Nucleus accumbens (tissue), 56 donors: ENCODE data around the gene C9orf72.
"Not testable (repeated sequence)": the region's sequence is repeated elsewhere in the genome, so short reads cannot be mapped to it uniquely, and the experiment has no call there.

Experiments
- DNase-seq, 56 donors: peaks; one replicate each; lab custom pipeline; 2025; lab: John Stamatoyannopoulos, UW

C9orf72 gene

DNA sequence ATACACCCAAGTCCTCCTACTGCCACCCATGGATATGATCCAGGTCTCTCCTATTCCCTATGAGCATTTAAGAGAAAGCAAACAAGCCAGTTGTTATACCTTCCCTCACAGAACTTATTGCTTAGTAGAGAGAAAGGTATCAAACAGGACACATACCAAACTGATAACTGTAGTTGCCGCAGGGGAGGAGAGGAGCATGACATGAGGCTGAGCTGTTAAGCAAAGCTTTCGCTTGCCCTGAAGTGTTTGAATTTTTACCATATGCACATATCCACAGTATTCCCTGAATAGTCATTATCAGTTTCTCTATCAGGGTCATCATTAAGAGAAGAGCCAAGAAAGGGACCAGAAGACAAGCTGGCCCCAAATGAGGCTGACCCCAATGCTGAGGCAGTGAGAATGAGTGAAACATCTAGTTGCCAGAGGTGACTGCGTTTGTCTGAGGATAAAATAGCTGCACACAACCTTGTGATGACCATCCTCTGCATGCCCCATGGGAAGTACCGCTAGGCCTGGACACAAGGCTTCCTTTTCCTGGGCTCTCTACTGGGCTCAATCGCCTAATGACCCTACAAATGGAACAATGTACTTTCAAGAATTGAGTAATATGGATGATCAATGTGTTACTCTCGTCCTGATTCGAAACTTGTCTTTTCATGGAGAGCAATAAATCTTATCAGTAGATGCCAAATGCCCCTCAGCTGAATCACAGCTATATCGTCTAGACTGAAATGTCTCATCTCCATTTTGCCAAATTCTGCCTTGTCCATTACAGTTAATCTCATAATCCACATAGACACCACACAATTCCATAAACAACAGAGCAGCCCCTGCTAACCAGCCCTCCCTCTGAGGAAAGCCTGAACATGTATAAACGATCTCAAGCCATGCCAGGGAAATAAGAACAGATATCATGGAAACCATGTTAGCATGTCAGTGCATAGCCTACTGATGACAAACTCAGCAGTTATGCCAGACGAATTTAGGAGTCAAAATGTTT is 53.5 kb downstream of the C9orf72 start:
- no peak for DNase-seq

DNA sequence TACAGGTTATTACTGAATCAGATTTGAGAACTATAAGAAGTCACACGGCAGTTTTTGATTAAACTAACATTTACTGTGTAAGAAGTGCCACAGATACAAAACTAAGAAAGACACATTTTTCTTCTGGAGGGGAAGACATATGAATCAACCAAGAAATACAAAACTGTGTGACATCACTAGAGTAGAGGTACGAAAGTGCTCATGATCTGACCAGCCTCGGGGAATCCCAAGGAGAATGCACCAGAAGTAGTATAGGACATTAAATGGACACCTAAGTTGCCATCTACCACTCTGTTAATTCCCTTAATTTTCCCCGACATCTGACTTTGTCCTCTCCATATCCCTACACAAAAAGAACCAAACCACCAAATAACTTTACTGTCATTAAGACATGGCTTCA is 54.5 kb downstream of the C9orf72 start:
- no peak for DNase-seq

DNA sequence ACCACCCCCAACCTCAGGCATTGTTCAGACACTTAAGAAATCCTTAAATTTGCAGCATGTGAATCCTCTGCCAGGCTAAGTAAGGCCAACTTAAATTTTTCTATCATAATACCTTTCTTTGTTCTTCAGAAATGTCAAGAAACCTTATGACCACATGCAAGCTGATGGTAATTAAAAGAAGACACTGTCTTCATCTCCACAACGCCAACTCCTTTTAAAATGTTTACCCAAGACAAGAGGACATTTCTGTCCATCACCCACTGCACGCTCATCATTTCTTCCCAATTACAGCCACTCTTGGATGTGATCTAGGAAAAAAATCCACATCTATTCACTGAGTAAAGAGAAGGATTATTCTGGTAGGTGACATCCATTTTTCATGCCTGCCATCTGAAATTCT is 55.3 kb downstream of the C9orf72 start:
- DNase-seq, result no peak

DNA sequence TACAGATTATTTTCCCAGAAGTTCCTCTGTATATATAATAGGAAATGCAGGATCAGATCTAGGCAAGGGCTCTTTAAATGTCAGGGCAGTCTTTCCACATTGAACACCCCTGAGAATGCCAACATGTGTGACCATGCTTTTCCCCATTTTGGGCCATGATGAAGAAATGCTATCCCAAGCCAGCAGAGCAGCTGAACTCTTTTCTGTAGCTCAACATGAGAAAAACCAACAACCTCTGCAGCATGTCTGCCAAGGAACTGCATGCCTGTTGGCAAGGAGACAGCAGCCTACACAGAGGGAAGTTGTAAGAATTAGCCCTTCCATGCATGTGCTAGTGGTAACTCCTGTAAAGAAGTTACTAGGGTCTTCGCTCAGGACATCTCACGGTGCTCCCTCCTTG is 58.7 kb downstream of the C9orf72 start:
- DNase-seq, result no peak

DNA sequence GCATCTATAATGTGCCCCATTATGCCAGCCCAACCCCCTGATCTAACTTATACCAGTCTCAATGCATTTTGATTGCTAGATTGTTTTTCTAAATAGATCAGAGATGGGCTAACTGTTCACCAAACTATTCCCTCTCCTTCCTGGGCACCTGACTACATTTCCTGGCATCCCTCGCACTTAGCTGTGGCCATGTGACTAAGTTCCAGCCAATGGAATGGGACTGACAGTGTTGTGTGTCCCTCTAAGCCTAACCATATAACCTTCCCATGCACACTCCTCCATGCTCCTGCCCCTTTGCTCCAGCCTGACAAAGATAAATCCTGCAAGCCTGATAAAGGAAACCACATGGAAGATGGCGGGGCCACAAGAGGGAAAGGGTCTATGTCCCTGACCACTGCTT is 61.5 kb downstream of the C9orf72 start:
- no peak for DNase-seq

DNA sequence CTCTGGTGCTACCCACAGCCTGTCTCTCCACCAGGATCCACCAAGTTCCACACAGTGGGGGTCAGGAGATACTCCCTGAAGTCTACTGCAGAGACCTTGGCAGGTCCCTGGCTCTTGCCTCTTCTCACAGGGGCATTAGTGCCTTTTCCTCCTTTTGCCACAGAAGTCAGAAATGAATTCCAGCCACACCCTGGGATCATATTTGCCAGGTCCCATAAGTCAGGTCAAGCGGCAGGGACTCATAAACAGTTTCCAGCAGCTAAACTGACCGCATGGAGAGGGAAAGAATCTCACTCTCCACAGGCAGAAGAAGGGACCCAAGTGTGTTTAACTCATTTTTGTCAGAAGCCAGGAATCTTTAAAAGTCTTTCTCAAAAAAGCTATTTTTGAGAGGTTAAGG is 62.5 kb downstream of the C9orf72 start:
- no peak for DNase-seq

DNA sequence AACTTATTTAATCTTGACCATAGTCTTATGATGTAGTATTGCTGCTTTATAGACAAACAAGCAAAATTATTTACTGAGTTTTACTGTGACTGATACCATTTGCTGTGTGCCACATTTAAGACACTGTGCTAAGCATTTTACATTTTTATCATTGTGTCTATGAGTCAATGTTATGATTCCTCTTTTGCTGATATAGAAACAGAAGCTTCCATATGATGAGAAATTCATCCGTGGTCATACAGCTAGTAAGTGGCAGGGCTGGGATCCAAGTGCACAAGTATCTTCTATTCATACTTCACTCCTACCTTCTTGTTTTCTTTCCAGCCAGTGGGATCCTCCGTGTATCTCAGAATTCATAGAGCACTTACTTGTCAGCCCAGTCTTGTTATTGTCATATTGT is 66.3 kb downstream of the C9orf72 start:
- DNase-seq, result no peak

DNA sequence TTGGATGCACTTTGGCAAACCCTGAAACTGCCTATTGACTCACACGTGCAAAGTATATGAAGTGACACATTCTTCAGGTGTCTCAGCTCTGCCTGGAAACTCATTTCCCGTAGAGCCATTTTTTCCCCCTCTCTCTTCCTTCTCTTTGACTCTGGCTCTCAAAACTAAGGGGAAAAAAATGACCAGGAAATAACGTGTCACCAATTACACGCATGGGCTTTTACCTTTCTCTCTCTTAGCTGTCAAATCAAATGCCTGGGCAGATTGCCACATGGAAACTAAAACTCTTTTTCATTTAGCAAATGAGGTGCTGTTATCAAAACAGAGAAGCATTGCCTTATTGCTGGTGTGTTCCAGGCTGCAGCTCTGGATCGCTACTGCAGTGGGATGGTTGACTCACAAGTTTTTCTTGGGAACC is 67.5 kb downstream of the C9orf72 start:
- DNase-seq, result no peak

DNA sequence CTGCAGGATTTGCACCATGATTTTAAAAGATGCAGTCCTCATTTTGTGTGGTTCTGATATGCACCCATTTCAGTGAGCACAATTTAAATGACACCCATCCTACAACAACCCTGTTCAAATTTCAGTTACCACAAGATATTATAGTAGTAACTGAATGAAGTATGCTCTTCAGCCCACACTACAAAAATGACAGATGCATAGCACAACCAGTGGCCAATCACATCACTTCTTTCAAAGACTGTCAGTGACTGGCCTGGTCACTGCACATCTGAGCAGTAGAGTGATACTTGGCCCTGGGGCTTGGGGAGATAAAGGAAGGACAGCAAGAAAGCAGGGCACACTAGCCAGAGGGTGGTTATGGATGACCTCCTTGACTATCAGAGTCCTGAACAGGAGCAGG is 69.0 kb downstream of the C9orf72 start:
- DNase-seq, result no peak

DNA sequence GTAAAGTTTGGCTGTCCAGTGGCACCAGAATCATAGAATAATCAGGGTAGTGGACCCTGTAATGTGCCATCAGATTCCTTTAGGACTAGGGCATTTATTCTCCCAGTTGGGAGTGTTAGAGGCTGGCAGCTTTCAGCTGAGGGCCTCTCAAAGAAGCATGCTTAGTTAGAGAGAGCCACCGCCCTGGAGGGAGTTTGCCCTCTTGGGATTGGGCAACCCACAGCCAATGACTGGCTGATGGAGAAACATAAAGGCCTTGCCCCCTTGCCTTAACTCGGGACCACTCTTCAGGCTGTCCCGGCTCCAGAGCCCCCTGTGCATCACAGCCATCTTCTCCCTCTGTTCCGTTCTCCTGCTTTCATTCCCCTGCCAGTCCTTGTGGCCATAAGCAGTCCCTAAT is 69.7 kb downstream of the C9orf72 start:
- no peak for DNase-seq

DNA sequence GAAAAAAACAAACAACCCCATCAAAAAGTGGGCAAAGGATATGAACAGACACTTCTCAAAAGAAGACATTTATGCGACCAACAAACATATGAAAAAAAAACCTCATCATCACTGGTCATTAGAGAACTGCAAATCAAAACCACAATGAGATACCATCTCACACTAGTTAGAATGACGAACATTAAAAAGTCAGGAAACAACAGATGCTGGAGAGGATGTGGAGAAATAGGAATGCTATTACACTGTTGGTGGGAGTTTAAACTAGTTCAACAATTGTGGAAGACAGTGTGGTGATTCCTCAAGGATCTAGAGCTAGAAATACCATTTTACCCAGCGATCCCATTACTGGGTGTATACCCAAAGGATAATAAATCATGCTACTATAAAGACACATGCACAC is 72.4 kb downstream of the C9orf72 start:
- DNase-seq, result not testable (repeated sequence)

DNA sequence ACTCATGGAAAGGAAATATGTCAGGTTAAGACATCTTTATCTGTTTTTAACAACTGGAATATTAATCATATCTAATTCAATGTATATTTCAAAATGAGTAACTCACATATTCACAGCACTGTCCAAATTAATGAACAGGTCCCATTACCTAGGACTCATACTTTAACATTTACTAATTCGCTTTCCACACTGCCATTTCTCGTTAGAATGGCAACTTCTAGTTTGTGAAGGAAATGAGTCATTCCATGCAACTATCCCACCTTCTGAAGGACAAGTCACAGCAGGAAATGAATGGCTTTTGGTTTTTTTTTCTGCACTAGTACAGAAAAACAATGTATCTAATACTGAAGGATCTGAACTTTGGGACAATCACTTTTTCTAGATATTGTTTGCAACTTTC is 73.8 kb downstream of the C9orf72 start:
- no peak for DNase-seq

DNA sequence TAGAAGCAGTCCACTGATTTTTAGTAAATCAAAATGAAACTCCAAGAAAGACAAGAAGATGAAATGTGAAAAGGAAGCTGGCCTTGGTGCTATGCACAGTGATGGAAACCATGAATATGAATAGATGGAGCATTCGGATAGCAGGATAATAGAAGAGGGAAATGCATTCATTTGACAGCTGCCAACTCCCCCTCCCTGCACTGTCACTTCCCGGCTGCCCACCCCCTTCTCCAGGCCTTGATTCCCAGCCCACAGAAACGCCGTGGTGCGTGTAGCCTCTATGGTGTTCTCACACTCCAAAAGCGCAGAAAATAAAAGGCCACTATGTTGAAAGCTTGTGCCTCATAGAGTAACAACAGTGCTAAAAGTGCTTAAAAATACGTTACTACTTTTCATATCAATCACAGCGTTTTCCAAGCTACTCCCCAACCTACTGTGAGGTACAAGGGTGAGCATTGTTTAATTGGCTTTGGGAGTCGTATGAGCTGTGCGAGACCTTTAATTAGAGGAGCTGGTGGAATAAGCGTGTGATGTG is 75.3 kb downstream of the C9orf72 start:
- DNase-seq, result peak in 44 of 56 donors; percentile 5 to 71 (median 46)
